HG03045 (cell line): ENCODE data around the gene TOR1A.
"Not testable (repeated sequence)": the region's sequence is repeated elsewhere in the genome, so short reads cannot be mapped to it uniquely, and the experiment has no call there.

Experiments used
- ATAC-seq: cut with Tn5 transposase; IDR thresholded peaks from one replicate; pipeline ENCODE4 v1.9.1; 2021; ENCODE audit warnings: mild to moderate bottlenecking, moderate library complexity; ENCODE audit not compliant: unreplicated experiment

Gene TOR1A

GRCh38 chr9:129783516-129784361 lies 40.2 kb downstream of the TOR1A start:
- ATAC-seq = no peak

- no peak for ATAC-seq
Measured at GRCh38 chr9:129781981-129782380, 42.0 kb downstream of the TOR1A start.

GRCh38 chr9:129781131-129781530 lies 42.8 kb downstream of the TOR1A start:
- ATAC-seq = no peak

DNA sequence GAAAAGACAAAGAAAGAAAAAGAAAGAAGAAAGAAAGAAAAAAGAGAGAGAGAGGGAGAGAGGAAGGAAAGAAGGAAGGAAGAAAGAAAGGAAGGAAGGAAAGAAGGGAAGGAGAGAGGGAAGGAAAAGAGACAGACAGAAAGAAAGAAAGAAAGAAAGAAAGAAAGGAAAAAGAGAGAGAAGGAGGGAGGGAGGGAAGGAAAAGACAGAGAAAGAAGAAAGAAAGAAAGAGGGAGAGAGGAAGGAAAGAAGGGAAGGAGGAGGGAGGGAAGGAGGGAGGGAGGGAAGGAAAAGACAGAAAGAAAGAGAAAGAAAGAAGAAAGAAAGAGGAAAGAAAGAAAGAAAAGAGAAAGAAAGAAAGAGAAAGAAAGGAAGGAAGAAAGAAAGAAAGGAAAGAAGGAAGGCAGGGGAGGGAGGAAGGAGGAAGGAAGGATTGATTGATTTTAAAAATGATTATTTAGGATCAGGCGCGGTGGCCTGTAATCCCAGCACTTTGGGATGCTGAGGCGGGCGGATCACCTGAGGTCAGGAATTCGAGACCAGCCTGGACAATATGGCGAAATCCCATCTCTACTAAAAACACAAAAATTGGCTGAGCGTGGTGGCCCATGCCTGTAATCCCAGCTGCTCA lies 44.3 kb downstream of the TOR1A start:
- no peak for ATAC-seq

GRCh38 chr9:129778469-129778868 lies 45.5 kb downstream of the TOR1A start:
- no peak for ATAC-seq

DNA sequence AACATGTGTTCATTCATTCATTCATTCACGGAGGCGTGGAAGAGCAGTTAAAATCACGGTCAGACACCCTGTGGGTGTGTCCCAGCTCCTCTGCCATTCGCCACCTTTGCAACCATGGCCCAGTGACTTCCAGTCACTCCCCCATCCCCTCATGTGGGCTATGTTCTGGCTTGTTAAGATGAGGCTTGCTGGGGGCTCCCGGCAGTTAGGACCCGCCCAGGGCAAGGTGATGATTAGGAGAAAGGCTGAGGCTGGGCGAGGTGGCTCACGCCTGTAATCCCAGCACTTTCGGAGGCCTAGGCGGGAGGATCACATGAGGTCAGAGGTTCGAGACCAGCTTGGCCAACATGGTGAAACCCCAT lies 46.2 kb downstream of the TOR1A start:
- no peak for ATAC-seq

DNA sequence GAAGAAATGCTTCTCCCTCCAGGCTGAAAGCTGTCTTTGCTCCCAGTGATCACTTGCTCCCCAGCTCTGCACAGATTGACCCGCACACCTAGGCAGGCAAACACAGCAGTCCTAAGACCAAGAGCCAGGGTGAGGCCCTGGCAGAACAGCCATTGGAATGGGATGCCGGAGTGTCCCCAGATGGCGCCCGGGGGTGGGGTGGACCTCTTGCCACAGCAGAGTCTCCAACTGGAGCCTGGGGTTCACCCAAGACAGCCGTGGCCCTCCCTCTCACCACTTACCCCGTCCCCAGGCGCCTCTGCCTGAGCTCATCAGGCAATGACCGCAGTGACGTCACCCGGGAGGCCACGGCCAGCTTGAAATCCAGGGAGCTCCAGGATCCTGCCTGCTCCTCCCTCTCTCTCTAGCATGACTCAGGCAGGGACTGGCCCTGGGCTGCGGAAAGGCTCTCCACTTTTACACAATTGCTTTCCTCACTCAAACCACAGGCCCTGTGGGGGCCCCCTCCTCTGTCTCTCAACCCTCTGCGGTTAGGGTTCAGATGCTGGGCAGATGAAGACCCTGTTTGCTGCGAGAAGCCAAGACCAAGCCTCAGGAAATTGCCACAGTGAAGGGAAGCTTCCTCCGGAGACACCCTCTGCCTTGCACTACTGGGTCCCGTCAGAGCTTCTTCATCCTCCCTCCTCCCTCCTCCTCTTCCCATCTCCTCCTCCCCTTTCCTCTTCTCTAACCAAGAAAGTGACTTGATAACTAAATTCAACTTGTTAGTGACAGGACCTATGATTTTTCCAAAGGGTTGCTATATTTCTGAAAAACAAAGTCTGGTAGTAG lies 46.8 kb downstream of the TOR1A start:
- no peak for ATAC-seq

- ATAC-seq = no peak
Measured at GRCh38 chr9:129776566-129776937, 47.4 kb downstream of the TOR1A start.

DNA sequence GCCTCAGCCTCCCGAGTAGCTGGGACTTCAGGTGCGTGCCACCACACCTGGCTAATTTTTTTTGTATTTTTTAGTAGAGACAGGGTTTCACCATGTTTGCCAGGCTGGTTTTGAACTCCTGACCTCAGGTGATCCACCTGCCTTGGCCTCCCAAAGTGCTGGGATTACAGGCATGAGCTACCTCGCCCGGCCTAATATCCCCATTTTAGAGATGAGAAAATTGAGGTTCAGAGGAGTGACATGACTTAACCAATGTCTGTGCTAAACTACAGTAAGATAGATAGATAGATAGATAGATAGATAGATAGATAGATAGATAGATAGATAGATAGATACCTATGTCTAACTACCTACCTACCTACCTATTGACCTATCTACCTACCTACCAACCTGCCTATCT lies 47.8 kb downstream of the TOR1A start:
- not testable (repeated sequence) for ATAC-seq

DNA sequence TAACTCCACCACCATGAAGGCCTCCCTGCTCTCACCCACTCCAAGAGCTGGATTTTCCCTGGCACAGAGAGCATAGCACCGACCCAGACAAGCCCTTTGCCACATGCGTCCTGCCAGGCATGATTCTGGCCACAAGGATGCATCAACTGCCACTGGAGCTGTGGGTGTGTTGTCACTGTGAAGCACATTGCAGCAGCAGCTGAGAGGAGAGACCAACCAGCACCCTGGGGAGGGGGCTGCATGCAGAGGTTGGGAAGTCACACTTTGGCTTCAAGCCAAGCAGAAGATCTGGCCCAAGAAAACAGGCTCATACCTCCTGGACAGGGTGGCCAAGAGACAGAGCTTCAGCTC lies 48.5 kb downstream of the TOR1A start:
- no peak for ATAC-seq

DNA sequence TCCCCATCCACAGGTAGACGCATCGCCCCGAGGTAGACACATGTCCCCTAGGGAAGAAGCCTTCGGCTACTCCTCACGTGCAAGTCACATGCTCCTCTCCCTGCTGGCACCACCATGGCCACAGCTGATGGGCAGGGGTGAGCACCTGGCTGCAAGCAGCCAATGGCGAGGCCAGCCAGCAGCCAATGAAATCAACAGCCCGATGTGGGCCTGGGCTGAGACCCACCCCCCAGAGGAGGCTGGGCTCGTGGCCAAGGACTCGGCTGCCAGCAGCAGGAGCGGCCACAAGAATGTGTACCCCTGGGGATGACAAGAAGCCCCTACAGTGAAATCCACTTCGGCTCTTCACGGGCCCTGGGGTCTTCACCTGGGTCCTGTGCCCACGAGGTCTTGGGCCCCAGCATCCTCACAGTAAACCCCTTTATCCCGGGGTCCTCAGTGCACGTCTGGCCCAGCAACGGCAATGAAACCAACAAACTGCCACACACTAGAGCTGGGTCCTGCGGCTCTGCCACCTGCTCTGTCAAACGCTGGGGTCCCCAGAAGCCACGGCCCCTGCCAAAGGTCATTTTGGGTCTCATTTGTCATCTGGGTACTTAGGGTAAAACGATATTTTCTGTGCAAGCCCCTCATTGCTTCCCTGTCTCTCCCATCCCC lies 49.0 kb downstream of the TOR1A start:
- ATAC-seq = no peak

DNA sequence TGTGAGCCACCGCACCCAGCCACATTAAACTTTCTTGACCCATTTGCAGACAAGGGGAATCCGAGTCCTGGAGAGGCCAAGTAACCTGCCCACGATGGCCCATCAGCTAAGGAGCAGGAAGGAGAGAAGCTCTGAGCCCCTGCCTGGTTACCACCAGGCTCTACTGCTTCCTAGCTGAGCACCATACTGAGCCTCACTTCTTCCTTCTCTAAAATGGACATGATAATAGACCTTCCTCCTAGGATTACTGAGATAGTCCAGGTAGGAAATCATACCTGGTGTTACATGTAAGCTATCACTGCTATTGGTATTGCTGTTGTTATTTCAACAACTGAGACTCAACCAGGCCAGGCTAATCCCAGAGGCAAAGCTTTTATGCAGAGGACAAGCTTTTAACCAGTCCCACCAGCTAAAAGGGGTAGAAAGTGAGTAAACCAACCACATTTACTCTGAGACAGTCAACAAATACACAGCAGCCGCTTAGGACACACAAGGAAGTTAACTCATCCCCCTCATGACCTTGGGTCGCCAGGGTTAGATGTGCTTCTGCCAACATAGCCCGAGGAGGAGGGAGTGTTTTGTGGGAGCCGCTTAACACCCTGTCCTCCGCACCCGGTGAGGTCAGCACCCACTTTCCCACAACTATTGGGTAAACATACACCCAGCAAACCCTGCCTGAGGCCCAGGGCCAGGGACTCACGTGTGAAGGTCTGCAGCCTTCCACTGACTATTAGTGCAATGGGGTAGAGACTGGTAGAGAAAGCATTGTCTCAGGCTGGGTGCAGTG lies 50.5 kb downstream of the TOR1A start:
- ATAC-seq = no peak

GRCh38 chr9:129770741-129771140 lies 53.2 kb downstream of the TOR1A start:
- ATAC-seq = no peak

- ATAC-seq = no peak
Measured at GRCh38 chr9:129769669-129770068, 54.3 kb downstream of the TOR1A start.

GRCh38 chr9:129768486-129768885 lies 55.5 kb downstream of the TOR1A start:
- no peak for ATAC-seq

DNA sequence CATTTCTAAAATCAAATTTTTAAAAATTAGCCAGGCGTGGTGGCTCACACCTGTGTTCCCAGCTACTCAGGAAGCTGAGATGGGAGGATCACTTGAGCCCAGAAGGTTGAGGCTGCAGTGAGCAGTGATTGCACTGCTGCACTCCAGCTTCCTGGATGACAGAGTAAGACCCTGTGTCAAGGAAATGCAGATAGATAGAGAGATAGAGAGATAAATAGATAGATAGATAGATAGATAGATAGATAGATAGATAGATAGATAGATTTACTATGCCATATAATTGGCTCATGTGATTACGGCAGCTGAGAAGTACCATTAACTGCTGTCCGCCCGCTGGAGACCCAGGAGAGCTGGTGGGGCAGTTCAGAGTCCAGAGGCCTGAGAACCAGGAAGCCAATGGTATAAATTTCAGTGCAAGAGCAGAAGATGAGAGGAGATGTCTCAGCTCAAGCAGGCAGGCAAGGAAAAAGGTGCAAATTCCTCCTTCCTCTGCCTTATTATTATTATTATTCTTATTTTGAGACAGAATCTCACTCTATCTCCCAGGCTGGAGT lies 58.1 kb downstream of the TOR1A start:
- ATAC-seq = no peak

GRCh38 chr9:129762985-129763926 lies 60.7 kb downstream of the TOR1A start:
- no peak for ATAC-seq
